OCI-LY3 (cell line): ENCODE measurements around the gene GABARAP.
A peak's percentile ranks its signal among the peaks of the same experiment; 100 is the strongest.

Experiments
- H2AFZ ChIP-seq: fragments of 200-600, 300-600 bp; shearing (Covaris generic); 2 replicates; pipeline ENCODE4 v1.6.0; 2014; ENCODE audit warnings: antibody characterized with exemption, low read depth, low read length
- H3K27ac ChIP-seq: fragments of 200-600, 300-600 bp; sonication (generic); 2 replicates; pipeline ENCODE4 v1.5.1; 2014; ENCODE audit warnings: mild to moderate bottlenecking, low read length, moderate library complexity, mixed read lengths
- H3K27me3 ChIP-seq: fragments of 200-600, 300-600 bp; sonication (generic); 2 replicates; pipeline ENCODE4 v1.6.1; 2014; ENCODE audit warnings: low read depth, low read length, mixed read lengths
- H3K36me3 ChIP-seq: fragments of 200-600, 300-600 bp; sonication (generic); replicated peaks from 2 replicates; pipeline ENCODE3; 2014; ENCODE audit warnings: low read depth, low read length, mixed read lengths
- H3K4me1 ChIP-seq: fragments of 300-600, 200-600 bp; sonication (generic); 2 replicates; pipeline ENCODE4 v1.6.1; 2014; ENCODE audit warnings: low read length, mixed read lengths
- H3K4me2 ChIP-seq: fragments of 200-600, 300-600 bp; sonication (generic); 2 replicates; pipeline ENCODE4 v1.6.1; 2014; ENCODE audit warnings: low read length, mixed read lengths
- H3K4me3 ChIP-seq: fragments of 300-600, 200-600 bp; sonication (generic); 2 replicates; pipeline ENCODE4 v1.5.1; 2014; ENCODE audit warnings: antibody characterized with exemption, mild to moderate bottlenecking, low read length, moderate library complexity
- H3K79me2 ChIP-seq: fragments of 300-600, 200-600 bp; shearing (Covaris generic); 2 replicates; pipeline ENCODE4 v1.6.1; 2014; ENCODE audit warnings: mild to moderate bottlenecking, low read length, mixed read lengths
- H3K9ac ChIP-seq: fragments of 300-600, 200-600 bp; shearing (Covaris generic); 2 replicates; pipeline ENCODE4 v1.6.0; 2014; ENCODE audit warnings: mild to moderate bottlenecking, low read length, moderate library complexity
- H3K9me3 ChIP-seq: fragments of 200-600, 300-600 bp; shearing (Covaris generic); 2 replicates; pipeline ENCODE4 v1.6.1; 2014; ENCODE audit warnings: low read length, mixed read lengths; ENCODE audit not compliant: insufficient read depth
- H4K20me1 ChIP-seq: fragments of 200-600, 300-600 bp; sonication (generic); 2 replicates; pipeline ENCODE4 v1.6.1; 2016; ENCODE audit warnings: low read length, mixed read lengths; ENCODE audit not compliant: insufficient read depth
- EZH2phosphoT487 ChIP-seq: fragments of 200-600 bp; shearing (Covaris generic); IDR thresholded peaks from 2 replicates; pipeline ENCODE4 v1.6.1; 2018; ENCODE audit warnings: antibody characterized with exemption, mixed run types, low read depth
- TF ChIP-seq, protein P1 (sequence below): fragments of 200-600, 300-600 bp; sonication (generic); IDR thresholded peaks from 2 replicates; pipeline ENCODE4 v1.5.1; 2014; ENCODE audit warnings: antibody characterized with exemption, low read length, low read depth

The GABARAP gene

DNA sequence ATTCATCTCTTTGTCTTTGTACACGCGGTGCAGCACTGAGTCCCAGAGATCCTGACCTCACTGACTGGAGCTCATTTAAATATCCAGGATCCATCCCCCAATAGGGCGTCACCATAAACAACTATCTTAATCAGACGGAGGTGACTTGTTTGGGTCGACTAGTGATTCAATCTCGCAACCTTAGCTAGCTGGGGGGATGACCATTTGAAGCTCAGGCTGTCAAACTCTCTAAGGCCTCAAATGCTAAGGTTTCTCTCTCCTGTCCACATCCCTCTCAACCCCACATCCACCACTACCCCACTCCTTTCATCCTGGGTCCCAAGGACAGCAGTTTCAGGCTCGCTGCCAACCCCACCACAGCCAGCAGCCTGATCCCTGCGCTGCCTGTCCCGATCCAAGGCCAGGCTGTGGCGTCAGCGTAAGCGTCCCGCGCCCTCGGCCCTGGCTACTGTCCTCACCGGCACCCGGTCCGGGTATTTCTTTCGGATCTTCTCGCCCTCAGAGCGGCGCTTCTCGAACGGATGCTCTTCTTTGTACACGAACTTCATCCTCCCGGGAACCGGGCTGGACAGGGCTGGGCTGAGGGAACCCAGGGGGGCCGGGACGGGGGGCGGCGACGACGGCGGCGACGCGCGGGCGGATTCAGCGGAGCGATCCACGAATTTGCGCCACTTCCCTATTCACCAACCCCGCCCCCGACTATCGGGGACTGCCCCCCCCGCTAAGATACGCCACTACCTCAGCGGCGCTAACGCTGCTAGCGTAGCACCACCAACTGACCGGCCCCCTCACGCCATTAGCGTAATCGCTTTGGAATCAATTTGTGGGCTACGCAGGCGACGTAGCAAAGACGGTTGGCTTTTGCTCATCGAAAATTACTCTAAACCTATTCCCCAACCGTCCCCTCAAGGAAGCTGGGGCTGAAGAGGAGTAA lies at the start of gene GABARAP:
TSS of gene GABARAP (minus strand) at position 667 of the 934 bp plus-strand sequence. CDS start at position 548, 119 bp downstream.
- H3K9ac ChIP-seq = peak within 1 kb of the TSS; percentile 89
- H3K27ac ChIP-seq = peak within 1 kb of the TSS; percentile 86
- peaks cover 28% of the 10 kb centered on the region for H3K4me1 ChIP-seq
- peak within 1 kb of the TSS; percentile 93 for H2AFZ ChIP-seq
- H3K36me3 ChIP-seq = peaks cover 3% of the 10 kb centered on the region
- H3K27me3 ChIP-seq = no peaks in the 10 kb centered on the region
- peaks cover 47% of the 10 kb centered on the region for H3K79me2 ChIP-seq
- no peak for TF ChIP-seq EZH2phosphoT487
- TF ChIP-seq, protein P1, sequence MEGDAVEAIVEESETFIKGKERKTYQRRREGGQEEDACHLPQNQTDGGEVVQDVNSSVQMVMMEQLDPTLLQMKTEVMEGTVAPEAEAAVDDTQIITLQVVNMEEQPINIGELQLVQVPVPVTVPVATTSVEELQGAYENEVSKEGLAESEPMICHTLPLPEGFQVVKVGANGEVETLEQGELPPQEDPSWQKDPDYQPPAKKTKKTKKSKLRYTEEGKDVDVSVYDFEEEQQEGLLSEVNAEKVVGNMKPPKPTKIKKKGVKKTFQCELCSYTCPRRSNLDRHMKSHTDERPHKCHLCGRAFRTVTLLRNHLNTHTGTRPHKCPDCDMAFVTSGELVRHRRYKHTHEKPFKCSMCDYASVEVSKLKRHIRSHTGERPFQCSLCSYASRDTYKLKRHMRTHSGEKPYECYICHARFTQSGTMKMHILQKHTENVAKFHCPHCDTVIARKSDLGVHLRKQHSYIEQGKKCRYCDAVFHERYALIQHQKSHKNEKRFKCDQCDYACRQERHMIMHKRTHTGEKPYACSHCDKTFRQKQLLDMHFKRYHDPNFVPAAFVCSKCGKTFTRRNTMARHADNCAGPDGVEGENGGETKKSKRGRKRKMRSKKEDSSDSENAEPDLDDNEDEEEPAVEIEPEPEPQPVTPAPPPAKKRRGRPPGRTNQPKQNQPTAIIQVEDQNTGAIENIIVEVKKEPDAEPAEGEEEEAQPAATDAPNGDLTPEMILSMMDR = no peak
- peak within 1 kb of the TSS; percentile 96 for H3K4me2 ChIP-seq
- H3K9me3 ChIP-seq = no peaks in the 10 kb centered on the region
- peak within 1 kb of the TSS; percentile 94 for H3K4me3 ChIP-seq
- H4K20me1 ChIP-seq = peaks cover 5% of the 10 kb centered on the region

DNA sequence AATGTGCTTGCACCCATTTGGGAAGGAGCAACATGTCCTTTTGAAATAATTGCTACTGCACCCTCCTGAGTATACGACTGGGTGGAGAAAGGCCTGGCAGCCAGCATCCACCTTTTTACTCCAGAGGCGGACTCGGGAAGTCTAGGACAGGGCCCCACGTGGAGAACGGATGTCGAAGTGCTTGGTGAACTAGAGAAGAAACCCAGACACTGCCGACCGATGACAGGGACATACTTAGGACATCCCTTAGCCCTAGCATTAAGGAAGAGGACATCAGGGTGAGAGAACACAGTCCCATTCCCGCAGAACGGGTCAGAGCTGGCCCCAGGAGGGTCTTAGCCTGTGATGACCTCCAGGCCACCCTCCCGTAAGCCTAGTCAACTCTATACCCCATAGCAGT lies 48.4 kb upstream of the GABARAP start:
- Histone ChIP-seq H4K20me1 (no peaks in the 10 kb centered on the region), H3K79me2 (no peaks in the 10 kb centered on the region), H3K4me1 (no peaks in the 10 kb centered on the region), H3K27ac (no peak overlapping the region), H2AFZ (no peak overlapping the region), H3K9ac (no peak overlapping the region), H3K27me3 (no peaks in the 10 kb centered on the region), H3K4me2 (no peak overlapping the region), H3K4me3 (no peak overlapping the region), H3K36me3 (no peaks in the 10 kb centered on the region), H3K9me3 (no peaks in the 10 kb centered on the region)
- TF ChIP-seq, protein P1 = no peak
- no peak for TF ChIP-seq EZH2phosphoT487

DNA sequence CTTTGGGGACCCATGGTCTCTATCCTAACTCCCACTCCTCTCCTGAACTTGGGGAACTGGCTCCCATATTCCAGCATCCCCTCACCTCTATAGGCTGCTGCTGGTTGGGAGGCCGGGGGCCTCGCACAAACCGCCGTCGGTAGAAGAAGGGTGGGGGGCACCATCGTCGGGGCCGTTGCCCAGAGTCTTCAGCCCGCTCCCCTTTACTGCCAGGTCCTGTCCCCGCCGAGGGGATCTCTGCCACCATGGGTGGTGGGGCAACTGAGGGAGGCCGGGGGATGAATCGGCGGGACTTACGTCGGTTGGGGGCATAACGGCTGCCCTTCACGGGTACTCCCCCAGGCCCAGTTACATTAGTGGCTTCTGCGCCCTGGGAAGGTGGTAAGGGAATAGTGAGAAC lies 47.9 kb upstream of the GABARAP start:
- TF ChIP-seq, protein P1 = no peak
- TF ChIP-seq EZH2phosphoT487 = no peak
- Histone ChIP-seq H2AFZ (no peak overlapping the region), H3K27ac (no peak overlapping the region), H3K4me2 (no peak overlapping the region), H3K27me3 (no peaks in the 10 kb centered on the region), H3K9me3 (no peaks in the 10 kb centered on the region), H3K4me3 (no peak overlapping the region), H3K36me3 (no peaks in the 10 kb centered on the region), H4K20me1 (no peaks in the 10 kb centered on the region), H3K4me1 (no peaks in the 10 kb centered on the region), H3K9ac (no peak overlapping the region), H3K79me2 (no peaks in the 10 kb centered on the region)

DNA sequence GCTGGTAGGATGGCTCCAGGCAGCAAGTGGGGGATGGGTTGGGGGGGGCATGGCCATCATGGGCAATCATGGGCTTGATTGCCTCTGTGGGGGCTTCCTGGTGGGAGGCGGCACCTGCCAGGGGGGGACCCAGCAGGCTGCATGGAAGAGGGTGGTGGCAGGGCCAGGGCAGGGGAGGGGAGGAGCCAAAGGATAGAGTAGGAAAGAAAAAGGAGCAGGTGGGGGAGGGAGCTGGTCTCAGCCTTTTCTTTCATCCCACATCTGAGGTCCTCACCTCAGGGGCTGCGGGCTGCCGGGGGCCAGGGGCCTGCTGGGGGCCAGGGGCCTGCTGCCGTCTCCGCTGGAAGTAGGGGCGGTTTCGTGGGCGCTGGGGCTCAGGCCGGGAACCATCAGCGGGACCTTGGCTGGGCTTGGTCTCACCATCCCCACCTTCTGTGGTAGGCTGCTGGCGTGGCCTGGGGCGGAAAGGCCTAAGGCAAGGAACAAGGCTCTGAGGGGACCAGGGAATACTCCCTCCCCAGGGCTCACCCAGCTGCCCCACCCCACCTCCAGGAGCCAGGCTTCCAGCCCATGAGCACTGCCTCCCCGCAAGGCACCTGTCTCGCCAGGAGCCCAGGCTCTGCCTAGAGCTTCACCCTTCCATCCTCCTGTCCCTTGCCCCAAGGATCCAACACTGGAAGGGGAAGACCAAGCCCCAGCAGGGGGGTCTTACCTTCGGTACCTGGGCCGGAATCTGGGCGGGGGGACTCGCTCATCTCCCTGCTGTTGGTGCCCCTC lies 47.2 kb upstream of the GABARAP start:
- Histone ChIP-seq H3K4me3 (no peak overlapping the region), H2AFZ (no peak overlapping the region), H3K4me2 (no peak overlapping the region), H3K36me3 (no peaks in the 10 kb centered on the region), H3K27me3 (no peaks in the 10 kb centered on the region), H4K20me1 (no peaks in the 10 kb centered on the region), H3K9me3 (no peaks in the 10 kb centered on the region), H3K4me1 (no peaks in the 10 kb centered on the region), H3K79me2 (no peaks in the 10 kb centered on the region), H3K27ac (no peak overlapping the region), H3K9ac (no peak overlapping the region)
- TF ChIP-seq, protein P1 = no peak
- no peak for TF ChIP-seq EZH2phosphoT487
